K562 (cell line): ENCODE measurements around the gene TRIM38. TPM values are rescaled to one million over a fixed set of nuclear protein-coding genes. Genes with fewer than 3 reads are reported as not detected.

Experiments used
- BCL6 ChIP-seq: fragments of 250-450 bp; sonication (Bioruptor Pico); IDR thresholded peaks from 2 replicates; pipeline ENCODE4 v1.4.0; 2020
- EGR1 ChIP-seq: fragments of 450-650 bp; conservative IDR thresholded peaks from 2 replicates; pipeline ENCODE4 v1.6.1; 2017; ENCODE audit warnings: mild to moderate bottlenecking
- FOXA3 ChIP-seq, 2 experiments: fragments of 450-650 bp in 1 of 2; sonication (generic) in 1 of 2; formaldehyde crosslinking; IDR thresholded peaks in 1 of 2; conservative IDR thresholded peaks in 1 of 2; 2 replicates each; pipeline versions ENCODE4 v1.4.0 to v1.8.0; 2020 to 2022; ENCODE audit warnings: mild to moderate bottlenecking in 2 of 2, missing genetic modification reagents in 1 of 2
- FUS ChIP-seq: fragments of 200-400 bp; formaldehyde crosslinking; optimal IDR thresholded peaks from 2 replicates; pipeline ENCODE3; 2017; ENCODE audit warnings: low read depth, low read length
- KDM2B ChIP-seq: fragments of 250-450 bp; sonication (Bioruptor Pico); IDR thresholded peaks from 2 replicates; pipeline ENCODE4 v1.8.0; 2021; ENCODE audit warnings: mild to moderate bottlenecking, moderate library complexity
- KHSRP ChIP-seq: fragments of 450-650 bp; IDR thresholded peaks from 2 replicates; pipeline ENCODE4 v1.6.1; 2017
- NONO ChIP-seq, 2 experiments: fragments of 200-400 bp in 1 of 2; fragments of 450-650 bp in 1 of 2; formaldehyde crosslinking in 1 of 2; IDR thresholded peaks; 2 replicates each; pipeline ENCODE4 v1.6.1; 2017; ENCODE audit warnings: low read depth in 2 of 2, mild to moderate bottlenecking in 2 of 2, moderate library complexity in 2 of 2, low read length in 1 of 2
- PML ChIP-seq: IDR thresholded peaks from 2 replicates; pipeline ENCODE4 v1.6.1; 2012; ENCODE audit warnings: low read length, inconsistent platforms
- POLR2A ChIP-seq: fragments of 450-650 bp; conservative IDR thresholded peaks from 2 replicates; pipeline ENCODE4 v1.6.1; 2016
- POLR2AphosphoS5 ChIP-seq: IDR thresholded peaks from 2 replicates; pipeline ENCODE4 v1.6.1; 2011; ENCODE audit warnings: mild to moderate bottlenecking, low read depth, low read length, moderate library complexity; ENCODE audit not compliant: control insufficient read depth, insufficient read depth
- RBM39 ChIP-seq: fragments of 200-400 bp; formaldehyde crosslinking; optimal IDR thresholded peaks from 2 replicates; pipeline ENCODE3; 2018; ENCODE audit warnings: low read depth, low read length
- RUNX1 ChIP-seq: sonication (generic); IDR thresholded peaks from 2 replicates; pipeline ENCODE4 v1.6.1; 2016; ENCODE audit warnings: antibody characterized with exemption, low read depth
- SLC30A9 ChIP-seq: fragments of 250-450 bp; sonication (Bioruptor Pico); IDR thresholded peaks from 2 replicates; pipeline ENCODE4 v1.8.0; 2022; ENCODE audit warnings: mild to moderate bottlenecking, moderate library complexity
- SREBF1 ChIP-seq: fragments of 150-350 bp; IDR thresholded peaks from 2 replicates; pipeline ENCODE4 v1.6.1; 2014; ENCODE audit warnings: antibody characterized with exemption, low read depth, low read length, borderline replicate concordance
- TARDBP ChIP-seq: fragments of 450-650 bp; IDR thresholded peaks from 2 replicates; pipeline ENCODE4 v1.6.1; 2016
- ZFP30 ChIP-seq: fragments of 250-450 bp; sonication (Bioruptor Pico); IDR thresholded peaks from 2 replicates; pipeline ENCODE4 v1.8.0; 2022; ENCODE audit warnings: moderate library complexity, mild to moderate bottlenecking, inconsistent platforms, borderline replicate concordance
- ZNF134 ChIP-seq: fragments of 250-450 bp; sonication (Bioruptor Pico); conservative IDR thresholded peaks from 2 replicates; pipeline ENCODE4 v1.4.0; 2020
- ZNF146 ChIP-seq: IDR thresholded peaks from one replicate; pipeline ENCODE4 v1.6.1; 2018; ENCODE audit warnings: missing compliant biosample characterization; ENCODE audit not compliant: unreplicated experiment
- ZNF57 ChIP-seq: fragments of 450-650 bp; formaldehyde crosslinking; IDR thresholded peaks from 2 replicates; pipeline ENCODE4 v1.4.0; 2020; ENCODE audit warnings: mild to moderate bottlenecking, moderate library complexity
- polyA plus RNA-seq, 8 experiments: library from polyadenylated mRNA; depleted of rRNA in 4 of 8; stranded (reverse) in 5 of 8; unstranded in 3 of 8; fragments of >200 nt; fragmentation: Nextera tagmentation in 2 of 8; fragmentation: Illumina TruSeq in 1 of 8; extraction: Ambion mirVana in 2 of 8; extraction: Trizol in 1 of 8; gene quantifications; 2 replicates each; pipeline versions ENCODE4 v1.2.1 to v1.2.3, GENCODE V29; 2011 to 2014; ENCODE audit warnings: inconsistent platforms in 1 of 8, missing spikeins in 1 of 8
- total RNA-seq, 7 experiments: library from RNA; depleted of rRNA in 6 of 7; stranded (reverse); fragments of >200 nt in 6 of 7; fragmentation: Illumina TruSeq in 2 of 7; extraction: Trizol in 2 of 7; gene quantifications; 2 replicates each; pipeline versions ENCODE4 v1.2.1 to v1.2.3, GENCODE V29; 2011 to 2021; ENCODE audit warnings: low replicate concordance in 1 of 7
- TF ChIP-seq, protein P1 (sequence below): sonication (generic); formaldehyde crosslinking; IDR thresholded peaks from 2 replicates; pipeline ENCODE4 v1.8.1; 2023; ENCODE audit warnings: mild to moderate bottlenecking, missing genetic modification reagents
- TF ChIP-seq, protein P2 (sequence below), 2 experiments: IDR thresholded peaks in 1 of 2; conservative IDR thresholded peaks in 1 of 2; 2 replicates each; pipeline ENCODE4 v1.6.1; 2016; ENCODE audit warnings: low read depth in 2 of 2, mild to moderate bottlenecking in 1 of 2, missing compliant biosample characterization in 1 of 2, missing genetic modification characterization in 1 of 2, moderate library complexity in 1 of 2
- TF ChIP-seq, protein P3 (sequence below): fragments of 200-800 bp; sonication (Bioruptor generic); IDR thresholded peaks from 2 replicates; pipeline ENCODE4 v1.6.1; 2017; ENCODE audit warnings: missing genetic modification characterization, missing compliant biosample characterization
- TF ChIP-seq, protein P4 (sequence below): sonication (generic); formaldehyde crosslinking; IDR thresholded peaks from 2 replicates; pipeline ENCODE4 v1.9.0; 2022; ENCODE audit warnings: mild to moderate bottlenecking, missing genetic modification reagents

Gene TRIM38
- total and polyA plus RNA-seq, 9 of the 15 experiments (the other 6 are each of a cell fraction or from before 2014, with no cell fraction given) = 1.7 to 6.7 (median 6.3) TPM

DNA sequence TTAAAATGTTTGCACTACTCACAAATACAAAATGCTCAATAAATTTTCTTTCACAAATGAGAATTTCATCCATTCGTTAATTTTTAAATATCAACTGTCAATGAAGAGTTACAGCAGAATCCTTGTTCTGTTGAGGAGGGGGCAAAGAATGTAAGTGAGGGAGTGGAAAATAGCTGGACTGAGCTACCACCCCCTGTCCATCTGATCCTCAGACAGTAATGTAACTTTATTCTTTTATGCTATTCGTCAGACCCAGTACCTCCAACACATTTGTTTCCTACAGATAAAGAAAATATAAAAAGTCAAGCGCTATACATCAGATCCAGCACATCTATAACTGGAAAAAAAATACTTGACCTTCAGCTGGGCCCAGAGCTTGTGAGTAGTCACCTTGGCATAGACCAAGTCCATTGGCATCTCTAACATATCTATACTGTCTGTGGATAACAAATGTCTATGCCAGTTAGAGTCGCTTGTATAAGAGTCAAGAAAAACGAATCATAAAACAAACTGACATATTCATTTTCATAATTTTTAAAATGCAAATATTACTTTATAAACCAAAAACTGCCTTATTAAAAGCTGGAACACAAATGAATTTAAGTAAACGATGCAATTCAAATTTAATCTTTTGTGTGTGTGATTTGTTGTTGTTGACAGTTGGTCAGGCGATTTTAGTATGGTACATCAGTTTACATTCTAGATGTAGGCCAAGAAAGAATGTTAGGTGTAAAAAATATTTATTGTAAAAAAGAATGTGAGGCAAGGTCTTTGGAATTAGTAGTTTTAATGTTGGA is 67.5 kb downstream of the TRIM38 start (continued):
- TF ChIP-seq RBM39 = no peak
- peak; percentile 12; the same call in 1 of the 2 replicates for TF ChIP-seq PML
- no peak for TF ChIP-seq ZNF146
- TF ChIP-seq ZFP30 (CRISPR knock-in tag) = 0 out of 2 replicates have a peak, but pooled peaks have one; percentile 8
- TF ChIP-seq TARDBP = no peak
- TF ChIP-seq, protein P1, sequence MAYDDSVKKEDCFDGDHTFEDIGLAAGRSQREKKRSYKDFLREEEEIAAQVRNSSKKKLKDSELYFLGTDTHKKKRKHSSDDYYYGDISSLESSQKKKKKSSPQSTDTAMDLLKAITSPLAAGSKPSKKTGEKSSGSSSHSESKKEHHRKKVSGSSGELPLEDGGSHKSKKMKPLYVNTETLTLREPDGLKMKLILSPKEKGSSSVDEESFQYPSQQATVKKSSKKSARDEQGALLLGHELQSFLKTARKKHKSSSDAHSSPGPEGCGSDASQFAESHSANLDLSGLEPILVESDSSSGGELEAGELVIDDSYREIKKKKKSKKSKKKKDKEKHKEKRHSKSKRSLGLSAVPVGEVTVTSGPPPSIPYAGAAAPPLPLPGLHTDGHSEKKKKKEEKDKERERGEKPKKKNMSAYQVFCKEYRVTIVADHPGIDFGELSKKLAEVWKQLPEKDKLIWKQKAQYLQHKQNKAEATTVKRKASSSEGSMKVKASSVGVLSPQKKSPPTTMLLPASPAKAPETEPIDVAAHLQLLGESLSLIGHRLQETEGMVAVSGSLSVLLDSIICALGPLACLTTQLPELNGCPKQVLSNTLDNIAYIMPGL = no peak
- TF ChIP-seq, protein P2, sequence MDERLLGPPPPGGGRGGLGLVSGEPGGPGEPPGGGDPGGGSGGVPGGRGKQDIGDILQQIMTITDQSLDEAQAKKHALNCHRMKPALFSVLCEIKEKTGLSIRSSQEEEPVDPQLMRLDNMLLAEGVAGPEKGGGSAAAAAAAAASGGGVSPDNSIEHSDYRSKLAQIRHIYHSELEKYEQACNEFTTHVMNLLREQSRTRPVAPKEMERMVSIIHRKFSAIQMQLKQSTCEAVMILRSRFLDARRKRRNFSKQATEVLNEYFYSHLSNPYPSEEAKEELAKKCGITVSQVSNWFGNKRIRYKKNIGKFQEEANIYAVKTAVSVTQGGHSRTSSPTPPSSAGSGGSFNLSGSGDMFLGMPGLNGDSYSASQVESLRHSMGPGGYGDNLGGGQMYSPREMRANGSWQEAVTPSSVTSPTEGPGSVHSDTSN (CRISPR knock-in tag; IDR thresholded peaks at IDR 0.05; ENCODE audit: low read depth) = no peak
- TF ChIP-seq, protein P2 (tag; conservative IDR thresholded peaks at IDR 0.05; ENCODE audit: low read depth) = no peak
- TF ChIP-seq KDM2B (CRISPR knock-in tag) = no peak
- TF ChIP-seq BCL6 = no peak
- no peak for TF ChIP-seq ZNF57 (CRISPR knock-in tag)
- TF ChIP-seq, protein P3, sequence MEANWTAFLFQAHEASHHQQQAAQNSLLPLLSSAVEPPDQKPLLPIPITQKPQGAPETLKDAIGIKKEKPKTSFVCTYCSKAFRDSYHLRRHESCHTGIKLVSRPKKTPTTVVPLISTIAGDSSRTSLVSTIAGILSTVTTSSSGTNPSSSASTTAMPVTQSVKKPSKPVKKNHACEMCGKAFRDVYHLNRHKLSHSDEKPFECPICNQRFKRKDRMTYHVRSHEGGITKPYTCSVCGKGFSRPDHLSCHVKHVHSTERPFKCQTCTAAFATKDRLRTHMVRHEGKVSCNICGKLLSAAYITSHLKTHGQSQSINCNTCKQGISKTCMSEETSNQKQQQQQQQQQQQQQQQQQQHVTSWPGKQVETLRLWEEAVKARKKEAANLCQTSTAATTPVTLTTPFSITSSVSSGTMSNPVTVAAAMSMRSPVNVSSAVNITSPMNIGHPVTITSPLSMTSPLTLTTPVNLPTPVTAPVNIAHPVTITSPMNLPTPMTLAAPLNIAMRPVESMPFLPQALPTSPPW = no peak
- no peak for TF ChIP-seq FUS
- peak; percentile 80 for TF ChIP-seq POLR2AphosphoS5
- TF ChIP-seq KHSRP = no peak
- no peak for TF ChIP-seq SLC30A9 (CRISPR knock-in tag)
- TF ChIP-seq SREBF1 = no peak
- TF ChIP-seq, protein P4, sequence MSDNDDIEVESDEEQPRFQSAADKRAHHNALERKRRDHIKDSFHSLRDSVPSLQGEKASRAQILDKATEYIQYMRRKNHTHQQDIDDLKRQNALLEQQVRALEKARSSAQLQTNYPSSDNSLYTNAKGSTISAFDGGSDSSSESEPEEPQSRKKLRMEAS = no peak
- no peak for TF ChIP-seq EGR1
- TF ChIP-seq RUNX1 = no peak
- no peak for TF ChIP-seq ZNF134 (CRISPR knock-in tag)
- no peak for TF ChIP-seq NONO (IDR thresholded peaks at IDR 0.05; ENCODE audit: low read depth in 2 of 2, low read length in 1 of 2)
- 0 out of 4 replicates have a peak, but pooled peaks of 1 of the 2 experiments have one; percentile 5 for TF ChIP-seq FOXA3 (CRISPR knock-in tag; conservative IDR thresholded peaks at IDR 0.05 in 1 of 2, IDR thresholded peaks at IDR 0.05 in 1 of 2)
- TF ChIP-seq POLR2A = peak; percentile 88
